Panc1 (cell line): ENCODE data around the gene GPR55. TPM values are rescaled to one million over a fixed set of nuclear protein-coding genes. Genes with fewer than 3 reads are reported as not detected.

Experiments
- ATAC-seq: fragments of 200-7000 bp; cut with Tn5 transposase; 2 replicates; pipeline ENCODE4 v1.9.1; 2020; ENCODE audit warnings: mild to moderate bottlenecking, moderate library complexity
- BruUV-seq: library from RNA; stranded (reverse); fragments of 400-500 nt; replicated peaks from 2 replicates; lab custom pipeline; 2021; lab: Mats Ljungman, UMichigan
- CTCF ChIA-PET: fragments of 300-600 bp; sonication (Branson Sonifier 250); formaldehyde crosslinking; loops from one replicate; lab custom pipeline; 2022; ENCODE audit warnings: antibody characterized with exemption; lab: Charles Lee
- POLR2A ChIA-PET: fragments of 300-600 bp; sonication (Branson Sonifier 250); formaldehyde crosslinking; loops from one replicate; lab custom pipeline; 2022; ENCODE audit warnings: antibody characterized with exemption; lab: Charles Lee
- DNase-seq: peaks from one replicate; pipeline ENCODE4 v3.0.0-alpha.2; 2010; ENCODE audit warnings: low read depth, low spot score
- H3K27ac ChIP-seq: 2 replicates; pipeline ENCODE4 v1.5.1; 2011; ENCODE audit warnings: mild to moderate bottlenecking, low read length, inconsistent platforms
- H3K27me3 ChIP-seq: fragments of 200-500 bp; sonication (Bioruptor generic); 2 replicates; pipeline ENCODE4 v1.6.0; 2014; ENCODE audit warnings: low read length, inconsistent platforms; ENCODE audit not compliant: control insufficient read depth, insufficient read depth
- H3K36me3 ChIP-seq: fragments of 200-500 bp; sonication (Bioruptor generic); 2 replicates; pipeline ENCODE4 v1.5.1; 2014; ENCODE audit warnings: inconsistent platforms, mild to moderate bottlenecking, low read length, moderate library complexity; ENCODE audit not compliant: control insufficient read depth, insufficient read depth
- H3K4me1 ChIP-seq: 2 replicates; pipeline ENCODE4 v1.5.1; 2011; ENCODE audit warnings: inconsistent platforms, mild to moderate bottlenecking, low read length, moderate library complexity; ENCODE audit not compliant: control insufficient read depth, insufficient read depth
- H3K4me3 ChIP-seq, 2 experiments: 2 replicates each; pipeline ENCODE4 v1.5.1; 2011 to 2012; ENCODE audit warnings: low read depth in 2 of 2, low read length in 2 of 2, mild to moderate bottlenecking in 2 of 2, inconsistent platforms in 1 of 2, moderate library complexity in 1 of 2
- H3K9me3 ChIP-seq: fragments of 200-500 bp; sonication (Bioruptor generic); 2 replicates; pipeline ENCODE4 v1.5.1; 2014; ENCODE audit warnings: low read depth, mild to moderate bottlenecking, inconsistent platforms, low read length, moderate library complexity; ENCODE audit not compliant: control insufficient read depth, insufficient read depth
- POLR2AphosphoS5 ChIP-seq: IDR thresholded peaks from 2 replicates; pipeline ENCODE4 v1.6.1; 2012; ENCODE audit warnings: mild to moderate bottlenecking, low read depth, low read length, moderate library complexity
- SIN3A ChIP-seq: IDR thresholded peaks from 2 replicates; pipeline ENCODE4 v1.6.1; 2012; ENCODE audit warnings: low read depth, mild to moderate bottlenecking, low read length, moderate library complexity, borderline replicate concordance; ENCODE audit not compliant: insufficient read depth
- TCF7L2 ChIP-seq: IDR thresholded peaks from 2 replicates; pipeline ENCODE4 v1.6.1; 2011; ENCODE audit warnings: mild to moderate bottlenecking, low read depth, low read length, inconsistent platforms
- in situ Hi-C: cut with HindIII; loops from 2 replicates; pipeline ENCODE4 v1.10.0; 2016; ENCODE audit warnings: low sequenced_read_pairs, low pct_unique_long_range_greater_than_20kb
- intact Hi-C: fragments of 100-400 bp; cut with micrococcal nuclease; formaldehyde crosslinking; loops from one replicate; pipeline ENCODE4 v1.10.0; 2022; ENCODE audit not compliant: unreplicated experiment
- total RNA-seq: library from RNA; stranded (reverse); gene quantifications from one replicate; pipeline ENCODE4 v1.2.1, GENCODE V29; 2021; ENCODE audit not compliant: unreplicated experiment
- TF ChIP-seq, protein P1 (sequence below): fragments of 450-650 bp; IDR thresholded peaks from 2 replicates; pipeline ENCODE4 v1.5.1; 2017; ENCODE audit warnings: mild to moderate bottlenecking
- TF ChIP-seq, protein P2 (sequence below), 2 experiments: IDR thresholded peaks; 2 replicates each; pipeline ENCODE4 v1.6.1; 2011 to 2012; ENCODE audit warnings: low read depth in 2 of 2, control low read depth in 1 of 2, low read length in 1 of 2, mild to moderate bottlenecking in 1 of 2, moderate library complexity in 1 of 2; ENCODE audit not compliant: insufficient read depth in 1 of 2

Gene GPR55
- total RNA-seq, 1 experiment from 2014 or later: 0.08 TPM

DNA sequence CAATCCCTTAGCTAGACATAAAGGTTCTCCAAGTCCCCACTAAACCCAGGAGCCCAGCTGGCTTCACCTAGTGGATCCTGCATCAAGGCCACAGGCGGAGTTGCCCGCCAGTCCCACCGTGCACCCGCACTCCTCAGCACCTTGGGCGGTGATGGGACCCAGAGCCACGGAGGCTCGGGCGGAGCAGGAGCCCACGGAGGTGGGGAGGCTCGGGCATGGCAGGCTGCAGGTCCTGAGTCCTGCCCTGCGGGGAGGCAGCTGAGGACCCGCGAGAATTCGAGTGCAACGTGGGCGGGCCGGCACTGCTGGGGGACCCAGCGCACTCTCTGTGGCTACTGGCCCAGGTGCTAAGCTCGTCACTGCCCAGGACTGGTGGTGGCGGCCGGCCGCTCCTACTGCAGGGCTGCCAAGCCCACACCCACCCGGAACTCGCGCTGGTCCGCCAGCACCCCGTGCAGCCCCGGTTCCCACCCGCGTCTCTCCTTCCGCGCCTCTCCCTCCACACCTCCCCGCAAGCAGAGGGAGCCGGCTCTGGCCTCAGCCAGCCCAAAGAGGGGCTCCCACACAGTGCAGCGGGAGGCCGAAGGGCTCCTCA is 39.2 kb upstream of the GPR55 start:
- H3K4me1 ChIP-seq: peaks cover 1% of the 10 kb centered on the region; the same call in 1 of the 2 replicates
- TF ChIP-seq TCF7L2 (no peak), POLR2AphosphoS5 (no peak), SIN3A (no peak)
- TF ChIP-seq, protein P1, sequence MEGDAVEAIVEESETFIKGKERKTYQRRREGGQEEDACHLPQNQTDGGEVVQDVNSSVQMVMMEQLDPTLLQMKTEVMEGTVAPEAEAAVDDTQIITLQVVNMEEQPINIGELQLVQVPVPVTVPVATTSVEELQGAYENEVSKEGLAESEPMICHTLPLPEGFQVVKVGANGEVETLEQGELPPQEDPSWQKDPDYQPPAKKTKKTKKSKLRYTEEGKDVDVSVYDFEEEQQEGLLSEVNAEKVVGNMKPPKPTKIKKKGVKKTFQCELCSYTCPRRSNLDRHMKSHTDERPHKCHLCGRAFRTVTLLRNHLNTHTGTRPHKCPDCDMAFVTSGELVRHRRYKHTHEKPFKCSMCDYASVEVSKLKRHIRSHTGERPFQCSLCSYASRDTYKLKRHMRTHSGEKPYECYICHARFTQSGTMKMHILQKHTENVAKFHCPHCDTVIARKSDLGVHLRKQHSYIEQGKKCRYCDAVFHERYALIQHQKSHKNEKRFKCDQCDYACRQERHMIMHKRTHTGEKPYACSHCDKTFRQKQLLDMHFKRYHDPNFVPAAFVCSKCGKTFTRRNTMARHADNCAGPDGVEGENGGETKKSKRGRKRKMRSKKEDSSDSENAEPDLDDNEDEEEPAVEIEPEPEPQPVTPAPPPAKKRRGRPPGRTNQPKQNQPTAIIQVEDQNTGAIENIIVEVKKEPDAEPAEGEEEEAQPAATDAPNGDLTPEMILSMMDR: no peak
- TF ChIP-seq, protein P2, sequence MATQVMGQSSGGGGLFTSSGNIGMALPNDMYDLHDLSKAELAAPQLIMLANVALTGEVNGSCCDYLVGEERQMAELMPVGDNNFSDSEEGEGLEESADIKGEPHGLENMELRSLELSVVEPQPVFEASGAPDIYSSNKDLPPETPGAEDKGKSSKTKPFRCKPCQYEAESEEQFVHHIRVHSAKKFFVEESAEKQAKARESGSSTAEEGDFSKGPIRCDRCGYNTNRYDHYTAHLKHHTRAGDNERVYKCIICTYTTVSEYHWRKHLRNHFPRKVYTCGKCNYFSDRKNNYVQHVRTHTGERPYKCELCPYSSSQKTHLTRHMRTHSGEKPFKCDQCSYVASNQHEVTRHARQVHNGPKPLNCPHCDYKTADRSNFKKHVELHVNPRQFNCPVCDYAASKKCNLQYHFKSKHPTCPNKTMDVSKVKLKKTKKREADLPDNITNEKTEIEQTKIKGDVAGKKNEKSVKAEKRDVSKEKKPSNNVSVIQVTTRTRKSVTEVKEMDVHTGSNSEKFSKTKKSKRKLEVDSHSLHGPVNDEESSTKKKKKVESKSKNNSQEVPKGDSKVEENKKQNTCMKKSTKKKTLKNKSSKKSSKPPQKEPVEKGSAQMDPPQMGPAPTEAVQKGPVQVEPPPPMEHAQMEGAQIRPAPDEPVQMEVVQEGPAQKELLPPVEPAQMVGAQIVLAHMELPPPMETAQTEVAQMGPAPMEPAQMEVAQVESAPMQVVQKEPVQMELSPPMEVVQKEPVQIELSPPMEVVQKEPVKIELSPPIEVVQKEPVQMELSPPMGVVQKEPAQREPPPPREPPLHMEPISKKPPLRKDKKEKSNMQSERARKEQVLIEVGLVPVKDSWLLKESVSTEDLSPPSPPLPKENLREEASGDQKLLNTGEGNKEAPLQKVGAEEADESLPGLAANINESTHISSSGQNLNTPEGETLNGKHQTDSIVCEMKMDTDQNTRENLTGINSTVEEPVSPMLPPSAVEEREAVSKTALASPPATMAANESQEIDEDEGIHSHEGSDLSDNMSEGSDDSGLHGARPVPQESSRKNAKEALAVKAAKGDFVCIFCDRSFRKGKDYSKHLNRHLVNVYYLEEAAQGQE (IDR thresholded peaks at IDR 0.05; ENCODE audit: insufficient read depth in 1 of 2, low read depth in 2 of 2, low read length in 1 of 2): no peak
- BruUV-seq: no TSS peak
- no peak overlapping the region for H3K27ac ChIP-seq
- no peaks in the 10 kb centered on the region for H3K36me3 ChIP-seq
- no peaks in the 10 kb centered on the region for H3K27me3 ChIP-seq
- ATAC-seq: no peak
- ChIA-PET POLR2A (no interaction called here), CTCF (no interaction called here)
- in situ Hi-C loops (no loop called here), intact Hi-C loops (no loop called here)
- H3K9me3 ChIP-seq: no peaks in the 10 kb centered on the region
- no peak overlapping the region for H3K4me3 ChIP-seq
- DNase-seq: no peak

GRCh38 chr2:230961091-230961491 is 36.0 kb upstream of the GPR55 start:
- Histone ChIP-seq H3K36me3 (no peaks in the 10 kb centered on the region), H3K4me1 (no peaks in the 10 kb centered on the region), H3K27me3 (peaks cover 18% of the 10 kb centered on the region), H3K9me3 (no peaks in the 10 kb centered on the region), H3K27ac (no peak overlapping the region), H3K4me3 (no peak overlapping the region)
- intact Hi-C loops (no loop called here), in situ Hi-C loops (no loop called here)
- ChIA-PET CTCF (no interaction called here), POLR2A (no interaction called here)
- DNase-seq (no peak), ATAC-seq (no peak)
- no TSS peak for BruUV-seq
- TF ChIP-seq SIN3A (no peak), POLR2AphosphoS5 (no peak)
- TF ChIP-seq, protein P2 (IDR thresholded peaks at IDR 0.05; ENCODE audit: insufficient read depth in 1 of 2, low read depth in 2 of 2, low read length in 1 of 2): no peak
